H1 (cell line): ENCODE results near the gene BPIFB4.
"Not testable (repeated sequence)": the region's sequence is repeated elsewhere in the genome, so short reads cannot be mapped to it uniquely, and the experiment has no call there.

Experiments
- CTCF ChIP-seq, 3 experiments: IDR thresholded peaks; 1 replicate in 2 of 3; 2 replicates in 1 of 3; pipeline versions ENCODE4 v1.5.1 to v1.6.1; 2011; ENCODE audit warnings: low read length in 3 of 3, mild to moderate bottlenecking in 3 of 3, inconsistent platforms in 2 of 3, low read depth in 1 of 3, moderate library complexity in 1 of 3; ENCODE audit not compliant: insufficient read depth in 1 of 3; ENCODE audit errors: control extremely low read depth in 1 of 3
- EP300 ChIP-seq, 2 experiments: IDR thresholded peaks; 1 replicate in 1 of 2; 2 replicates in 1 of 2; pipeline ENCODE4 v1.6.1; 2011 to 2012; ENCODE audit warnings: low read depth in 2 of 2, low read length in 2 of 2, mild to moderate bottlenecking in 2 of 2, borderline replicate concordance in 1 of 2, inconsistent platforms in 1 of 2, moderate library complexity in 1 of 2
- HDAC6 ChIP-seq: IDR thresholded peaks from one replicate; pipeline ENCODE4 v1.7.1; 2012; ENCODE audit warnings: low read depth, mild to moderate bottlenecking, inconsistent platforms, low read length, moderate library complexity
- SP1 ChIP-seq: IDR thresholded peaks from 2 replicates; pipeline ENCODE4 v1.6.1; 2011; ENCODE audit warnings: low read depth, low read length
- TAF1 ChIP-seq: IDR thresholded peaks from 2 replicates; pipeline ENCODE4 v1.6.1; 2011; ENCODE audit warnings: mild to moderate bottlenecking, low read depth, low read length
- TBP ChIP-seq: IDR thresholded peaks from 2 replicates; pipeline ENCODE4 v1.6.1; 2011; ENCODE audit warnings: low read depth, low read length, improper control_type of control experiment

DNA sequence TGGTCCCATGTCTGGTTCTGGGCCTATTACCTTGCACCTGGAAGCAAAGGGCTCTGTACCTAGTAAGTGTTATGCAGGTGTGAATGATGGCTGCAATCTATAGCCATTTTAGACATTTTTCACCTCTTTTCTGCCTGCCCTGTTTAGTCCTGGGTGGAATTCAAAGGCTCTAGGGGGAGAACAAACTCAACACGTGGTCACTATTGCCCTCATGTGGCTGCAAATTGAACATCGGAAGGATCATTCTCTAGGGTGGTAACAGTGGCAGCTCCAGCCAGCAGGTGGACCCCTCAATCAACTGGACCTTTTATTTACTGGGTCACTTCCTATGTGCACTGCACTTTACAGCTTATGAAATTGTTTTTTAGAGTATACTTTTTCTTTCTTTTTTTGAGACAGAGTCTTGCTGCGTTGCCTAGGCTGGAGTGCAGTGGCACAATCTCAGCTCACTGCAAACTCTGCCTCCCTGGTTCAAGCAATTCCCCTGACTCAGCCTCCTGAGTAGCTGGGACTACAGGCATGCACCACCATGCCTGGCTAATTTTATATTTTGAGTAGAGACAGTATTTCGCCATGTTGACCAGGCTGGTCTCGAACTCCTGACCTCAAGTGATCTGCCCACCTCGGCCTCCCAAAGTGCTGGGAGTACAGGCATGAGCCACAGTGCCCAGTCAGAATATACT lies 16.6 kb downstream of the BPIFB4 start:
- peak; percentile 86 to 100 (median 99) for TF ChIP-seq CTCF (IDR thresholded peaks at IDR 0.05; ENCODE audit: control extremely low read depth in 1 of 3, insufficient read depth in 1 of 3, low read depth in 1 of 3, low read length in 3 of 3)
- TF ChIP-seq TAF1; EP300 (IDR thresholded peaks at IDR 0.05; ENCODE audit: borderline replicate concordance in 1 of 2, low read depth in 2 of 2, low read length in 2 of 2); HDAC6; TBP; SP1: not testable (repeated sequence)
